Hippocampal formation (tissue), 2 donors: ENCODE measurements around the gene KCNT1.
A peak's percentile ranks its signal among the peaks of the same experiment; 100 is the strongest.

Experiments
- DNase-seq, 2 donors: peaks; one replicate each; lab custom pipeline; 2025; lab: John Stamatoyannopoulos, UW

Gene KCNT1

GRCh38 chr9:135798263-135798585, 96.2 kb downstream of the KCNT1 start:
- DNase-seq = no peak

GRCh38 chr9:135799261-135799660, 97.3 kb downstream of the KCNT1 start:
- DNase-seq = no peak

GRCh38 chr9:135801070-135801469, 99.1 kb downstream of the KCNT1 start:
- no peak for DNase-seq

- DNase-seq = no peak
Measured at GRCh38 chr9:135802876-135803419, 101.0 kb downstream of the KCNT1 start.

- no peak for DNase-seq
Measured at GRCh38 chr9:135803441-135803840, 101.5 kb downstream of the KCNT1 start.

- no peak for DNase-seq
Measured at GRCh38 chr9:135804581-135805421, 102.8 kb downstream of the KCNT1 start.

GRCh38 chr9:135805422-135806022, 103.5 kb downstream of the KCNT1 start:
- DNase-seq = no peak

- no peak for DNase-seq
Measured at GRCh38 chr9:135809166-135809565, 107.2 kb downstream of the KCNT1 start.

GRCh38 chr9:135810806-135811575, 109.0 kb downstream of the KCNT1 start:
- no peak for DNase-seq

- peak; percentile 28 to 30 for DNase-seq
Measured at GRCh38 chr9:135811801-135812200, 109.8 kb downstream of the KCNT1 start.

- no peak for DNase-seq
Measured at GRCh38 chr9:135812961-135813360, 111.0 kb downstream of the KCNT1 start.

- DNase-seq = no peak
Measured at GRCh38 chr9:135813671-135814290, 111.8 kb downstream of the KCNT1 start.

GRCh38 chr9:135814421-135815095, 112.6 kb downstream of the KCNT1 start:
- no peak for DNase-seq

GRCh38 chr9:135815413-135815812, 113.4 kb downstream of the KCNT1 start:
- DNase-seq = no peak

- no peak for DNase-seq
Measured at GRCh38 chr9:135815830-135816650, 114.1 kb downstream of the KCNT1 start.

- DNase-seq = no peak
Measured at GRCh38 chr9:135816651-135816970, 114.6 kb downstream of the KCNT1 start.

- DNase-seq = no peak
Measured at GRCh38 chr9:135817951-135818717, 116.1 kb downstream of the KCNT1 start.

GRCh38 chr9:135818718-135819475, 116.9 kb downstream of the KCNT1 start:
- no peak for DNase-seq

- no peak for DNase-seq
Measured at GRCh38 chr9:135819905-135820304, 117.9 kb downstream of the KCNT1 start.
